ENCODE measurements around the gene AUTS2.

The AUTS2 gene

GRCh38 chr7:70834424-70834823 lies 1236.1 kb downstream of the AUTS2 start:
- DNase-seq (ENCODE audit: low read depth) = no peak

GRCh38 chr7:70835658-70836057 lies 1237.4 kb downstream of the AUTS2 start:
- DNase-seq (ENCODE audit: low read depth) = no peak

DNA sequence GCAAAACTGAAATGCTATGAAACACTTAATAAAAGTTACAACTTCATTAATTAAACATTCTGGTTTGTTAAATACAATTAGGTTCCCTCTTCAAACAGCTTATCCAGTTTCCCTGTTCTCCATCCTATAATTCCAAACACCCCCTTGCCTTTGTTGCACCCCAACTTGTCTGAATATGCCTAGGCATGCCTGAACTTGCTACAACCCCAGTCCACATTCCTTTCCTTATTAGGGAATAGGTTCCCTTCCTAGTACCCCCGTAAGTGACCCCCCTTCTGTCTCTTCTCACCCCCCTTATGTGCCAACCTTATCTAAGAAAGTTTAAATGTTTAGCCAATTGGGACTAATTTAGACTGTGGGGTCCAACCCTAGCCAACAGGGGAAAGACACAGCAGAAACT lies 1238.0 kb downstream of the AUTS2 start:
- DNase-seq (ENCODE audit: low read depth) = no peak

DNA sequence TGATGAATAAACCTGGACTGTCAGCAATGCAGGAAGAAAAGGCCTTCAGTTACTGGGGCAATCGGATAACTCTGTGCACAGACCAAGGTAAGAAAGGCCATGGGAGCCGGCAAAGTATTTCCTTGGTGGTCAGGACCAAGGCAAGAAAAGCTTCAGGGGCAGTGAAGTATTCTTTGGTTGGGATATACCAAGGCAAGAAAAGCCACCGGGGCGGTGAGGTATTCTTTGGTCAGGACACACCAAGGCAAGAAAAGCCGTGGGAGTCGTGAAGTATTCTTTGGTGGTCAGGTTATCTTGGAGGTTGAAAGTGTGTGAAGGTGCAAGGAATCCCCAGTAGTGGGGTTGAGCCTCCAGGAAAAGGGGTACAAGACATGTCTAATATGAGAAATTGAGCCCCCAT lies 1238.7 kb downstream of the AUTS2 start:
- DNase-seq (ENCODE audit: low read depth) = no peak

GRCh38 chr7:70837589-70837988 lies 1239.3 kb downstream of the AUTS2 start:
- DNase-seq (ENCODE audit: low read depth) = no peak

DNA sequence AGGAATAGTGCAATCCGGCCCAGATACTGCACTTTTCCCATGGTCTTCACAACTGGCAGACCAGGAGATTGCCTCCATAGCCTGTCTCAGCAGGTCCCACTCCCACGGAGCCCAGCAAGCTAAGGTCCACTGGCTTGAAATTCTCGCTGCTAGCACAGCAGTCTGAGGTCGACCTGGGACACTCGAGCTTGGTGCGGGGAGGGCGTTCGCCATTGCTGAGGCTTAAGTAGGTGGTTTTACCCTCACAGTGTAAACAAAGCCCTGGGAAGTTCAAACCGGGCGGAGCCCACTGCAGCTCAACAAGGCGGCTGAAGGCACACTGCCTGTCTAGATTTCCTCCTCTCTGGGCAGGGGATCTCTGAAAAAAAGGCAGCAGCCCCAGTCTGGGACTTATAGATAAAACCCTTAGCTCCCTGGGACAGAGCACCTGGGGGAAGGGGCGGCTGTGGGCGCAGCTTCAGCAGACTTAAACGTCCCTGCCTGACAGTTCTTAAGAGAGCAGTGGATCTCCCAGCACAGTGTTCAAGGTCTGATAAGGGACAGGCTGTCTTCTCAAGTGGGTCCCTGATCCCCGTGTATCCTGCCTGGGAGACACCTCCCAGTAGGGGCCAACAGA lies 1240.1 kb downstream of the AUTS2 start:
- DNase-seq (ENCODE audit: low read depth) = no peak
